Transverse colon (tissue), 4 donors: Measurements from ENCODE around the gene TCTN2. TPM values are rescaled to one million over a fixed set of nuclear protein-coding genes. Genes with fewer than 3 reads are reported as not detected.

Experiments
- DNase-seq: peaks from one replicate; pipeline ENCODE4 v3.0.0-alpha.2; 2019
- H3K27ac ChIP-seq, 4 donors: fragments of 200-600 bp; sonication (generic); 2 replicates each; pipeline ENCODE4 v1.5.1; 2016 to 2018; ENCODE audit warnings: inconsistent platforms in 4 of 4
- H3K27me3 ChIP-seq: fragments of 200-600 bp; sonication (generic); 2 replicates; pipeline ENCODE4 v1.5.1; 2017; ENCODE audit warnings: inconsistent platforms
- H3K36me3 ChIP-seq, 4 donors: fragments of 200-600 bp; sonication (generic); 2 replicates each; pipeline ENCODE4 v1.5.1; 2017 to 2019; ENCODE audit warnings: inconsistent platforms in 4 of 4
- H3K4me1 ChIP-seq, 4 donors: fragments of 200-600 bp; sonication (generic); 2 replicates each; pipeline ENCODE4 v1.5.1; 2017 to 2020; ENCODE audit warnings: inconsistent platforms in 4 of 4
- H3K4me3 ChIP-seq, 4 donors: fragments of 200-600 bp; sonication (generic); 1 replicate in 1 of 4; 2 replicates in 3 of 4; pipeline versions ENCODE4 v1.5.1 to v1.6.1; 2017 to 2019; ENCODE audit warnings: inconsistent platforms in 4 of 4
- H3K9me3 ChIP-seq, 2 donors: fragments of 200-600 bp; sonication (generic); 2 replicates each; pipeline ENCODE4 v1.5.1; 2017 to 2019; ENCODE audit warnings: inconsistent platforms in 2 of 2
- EP300 ChIP-seq: sonication (generic); formaldehyde crosslinking; IDR thresholded peaks from one replicate; pipeline ENCODE4 v1.6.1; 2017; ENCODE audit warnings: antibody characterized with exemption, low read depth
- POLR2A ChIP-seq: fragments of 450-650 bp; IDR thresholded peaks from one replicate; pipeline ENCODE4 v1.6.1; 2016; ENCODE audit warnings: antibody characterized with exemption, mild to moderate bottlenecking, moderate library complexity
- POLR2AphosphoS5 ChIP-seq, 3 donors: sonication (generic); formaldehyde crosslinking; IDR thresholded peaks; one replicate each; pipeline ENCODE4 v1.6.1; 2016; ENCODE audit warnings: antibody characterized with exemption in 3 of 3
- WGBS, 2 donors: methylation state at CpG; one replicate each; pipeline ENCODE4 v1.1.5; 2018; ENCODE audit warnings: low coverage in 1 of 2; 5-methylcytosine and 5-hydroxymethylcytosine counted together
- in situ Hi-C, 4 donors: fragments of 200-750 bp; cut with MboI; loops; one replicate each; pipeline versions ENCODE4 v1.15.0 to v1.15.1; 2017; ENCODE audit warnings: low sequenced_read_pairs in 3 of 4, low pct_ligation_motif_present in 1 of 4, low pct_unique_long_range_greater_than_20kb in 1 of 4
- intact Hi-C: fragments of 100-400 bp; cut with DNase I; formaldehyde crosslinking; loops from one replicate; pipeline ENCODE4 v1.15.1; 2023; ENCODE audit warnings: low total_unique reads
- total RNA-seq, 4 donors: library from RNA; depleted of rRNA; stranded (reverse); fragments of >200 nt; gene quantifications; one replicate each; pipeline ENCODE4 v1.1.0, GENCODE V29; 2016
- TF ChIP-seq, protein P1 (sequence below), 5 experiments: fragments of 200-600 bp in 3 of 5; fragments of 450-650 bp in 2 of 5; sonication (generic) in 3 of 5; IDR thresholded peaks; 1 replicate in 2 of 5; 2 replicates in 3 of 5; pipeline ENCODE4 v1.5.1; 2016 to 2017; ENCODE audit warnings: antibody characterized with exemption in 5 of 5, inconsistent platforms in 3 of 5, mild to moderate bottlenecking in 2 of 5, moderate library complexity in 1 of 5

TCTN2 gene
- total RNA-seq, 4 donors from 2014 or later: 1.00 to 6.3 (median 5.1) TPM

- Histone ChIP-seq H3K36me3 (no peaks in the 10 kb centered on the region), H3K27ac (no peak overlapping the region), H3K4me1 (no peaks in the 10 kb centered on the region), H3K9me3 (no peaks in the 10 kb centered on the region), H3K4me3 (no peak overlapping the region), H3K27me3 (no peaks in the 10 kb centered on the region)
- TF ChIP-seq, protein P1, sequence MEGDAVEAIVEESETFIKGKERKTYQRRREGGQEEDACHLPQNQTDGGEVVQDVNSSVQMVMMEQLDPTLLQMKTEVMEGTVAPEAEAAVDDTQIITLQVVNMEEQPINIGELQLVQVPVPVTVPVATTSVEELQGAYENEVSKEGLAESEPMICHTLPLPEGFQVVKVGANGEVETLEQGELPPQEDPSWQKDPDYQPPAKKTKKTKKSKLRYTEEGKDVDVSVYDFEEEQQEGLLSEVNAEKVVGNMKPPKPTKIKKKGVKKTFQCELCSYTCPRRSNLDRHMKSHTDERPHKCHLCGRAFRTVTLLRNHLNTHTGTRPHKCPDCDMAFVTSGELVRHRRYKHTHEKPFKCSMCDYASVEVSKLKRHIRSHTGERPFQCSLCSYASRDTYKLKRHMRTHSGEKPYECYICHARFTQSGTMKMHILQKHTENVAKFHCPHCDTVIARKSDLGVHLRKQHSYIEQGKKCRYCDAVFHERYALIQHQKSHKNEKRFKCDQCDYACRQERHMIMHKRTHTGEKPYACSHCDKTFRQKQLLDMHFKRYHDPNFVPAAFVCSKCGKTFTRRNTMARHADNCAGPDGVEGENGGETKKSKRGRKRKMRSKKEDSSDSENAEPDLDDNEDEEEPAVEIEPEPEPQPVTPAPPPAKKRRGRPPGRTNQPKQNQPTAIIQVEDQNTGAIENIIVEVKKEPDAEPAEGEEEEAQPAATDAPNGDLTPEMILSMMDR (IDR thresholded peaks at IDR 0.05): no peak
- TF ChIP-seq EP300 (no peak), POLR2AphosphoS5 (IDR thresholded peaks at IDR 0.05) (no peak), POLR2A (no peak)
- WGBS, 2 donors: 87 to 93% methylated on average over 3 of the region's 3 CpGs
- intact Hi-C loops: loop anchor here (5.0 kb wide), 1 partner anchor 1402 kb away; no protein-coding TSS in a partner anchor
- no peak for DNase-seq
- in situ Hi-C loops: no loop called here
Observed at GRCh38 chr12:123683964-123684363, 13.1 kb downstream of the TCTN2 start.

- Histone ChIP-seq H3K27me3 (no peaks in the 10 kb centered on the region), H3K9me3 (no peaks in the 10 kb centered on the region), H3K4me1 (no peaks in the 10 kb centered on the region), H3K4me3 (no peak overlapping the region), H3K27ac (no peak overlapping the region), H3K36me3 (no peaks in the 10 kb centered on the region)
- intact Hi-C loops (no loop called here), in situ Hi-C loops (no loop called here)
- no peak for DNase-seq
- 90 to 97% methylated on average over 6 to 18 of the region's 18 CpGs for WGBS, 2 donors
- no peak for TF ChIP-seq POLR2AphosphoS5 (IDR thresholded peaks at IDR 0.05)
- TF ChIP-seq, protein P1 (IDR thresholded peaks at IDR 0.05): no peak
- TF ChIP-seq EP300: no peak
- no peak for TF ChIP-seq POLR2A
Observed at GRCh38 chr12:123686636-123687190, 15.8 kb downstream of the TCTN2 start.

DNA sequence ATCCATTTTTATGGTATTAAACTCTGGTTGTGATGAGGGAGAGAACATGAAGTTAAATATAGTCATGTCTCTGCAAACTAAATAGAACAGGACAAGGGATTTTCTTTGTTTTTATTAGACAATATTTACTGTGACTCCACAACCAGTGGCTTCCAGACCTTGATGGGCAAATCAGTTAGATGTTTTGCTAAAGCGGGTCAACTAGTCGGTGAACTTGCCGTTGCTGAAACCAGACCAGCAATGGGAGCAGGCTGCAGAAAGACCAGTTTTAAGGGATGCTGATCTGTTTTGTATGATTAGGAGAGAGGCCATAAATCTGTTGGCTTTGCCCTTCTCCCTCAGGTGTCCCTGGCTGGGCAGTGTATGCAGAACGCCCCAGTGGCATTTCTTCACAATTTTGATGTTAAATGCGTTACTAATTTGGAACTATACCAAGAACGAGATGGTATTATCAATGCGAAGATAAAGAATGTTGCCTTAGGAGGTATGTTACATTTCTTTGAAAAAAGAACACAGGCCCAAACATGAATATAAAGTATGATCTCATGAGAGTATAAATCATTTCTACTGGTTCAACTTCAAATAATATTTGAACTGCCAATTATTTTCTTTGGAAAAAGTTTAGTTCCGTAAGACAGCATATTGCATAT lies 19.4 kb downstream of the TCTN2 start:
- H3K27ac ChIP-seq: no peak overlapping the region
- no peak for TF ChIP-seq POLR2AphosphoS5 (IDR thresholded peaks at IDR 0.05)
- no peak for TF ChIP-seq EP300
- TF ChIP-seq POLR2A: no peak
- TF ChIP-seq, protein P1 (IDR thresholded peaks at IDR 0.05): no peak
- intact Hi-C loops (no loop called here), in situ Hi-C loops (no loop called here)
- H3K36me3 ChIP-seq: peaks cover 0 to 3% (median 0%) of the 10 kb centered on the region in 4 donors
- H3K27me3 ChIP-seq: no peaks in the 10 kb centered on the region
- H3K4me3 ChIP-seq: no peak overlapping the region
- H3K9me3 ChIP-seq: no peaks in the 10 kb centered on the region
- 94 to 96% methylated on average over 5 to 8 of the region's 8 CpGs for WGBS, 2 donors
- DNase-seq: no peak
- no peaks in the 10 kb centered on the region for H3K4me1 ChIP-seq

DNA sequence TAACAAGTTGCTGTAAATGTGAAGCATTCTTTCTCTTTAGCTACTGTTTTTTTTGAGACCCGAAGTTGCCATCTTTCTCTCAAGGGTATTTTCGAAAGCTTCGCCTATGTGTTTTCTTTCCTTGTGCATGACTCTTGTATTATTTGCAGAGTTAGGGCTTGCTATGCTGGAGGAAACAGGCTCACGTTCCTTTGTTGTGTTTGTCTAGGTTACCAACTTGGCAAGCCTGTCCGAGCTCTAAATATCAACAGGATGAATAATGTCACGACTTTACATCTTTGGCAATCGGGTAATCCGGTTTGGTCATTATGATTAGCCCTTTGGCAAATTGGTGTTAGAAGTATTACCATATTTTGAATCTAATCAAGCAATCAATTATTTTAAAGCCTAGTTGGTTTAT lies 25.3 kb downstream of the TCTN2 start:
- in situ Hi-C loops (no loop called here), intact Hi-C loops (no loop called here)
- H3K9me3 ChIP-seq: no peaks in the 10 kb centered on the region
- no peak for DNase-seq
- TF ChIP-seq POLR2AphosphoS5 (IDR thresholded peaks at IDR 0.05) (no peak), EP300 (no peak), POLR2A (no peak)
- TF ChIP-seq, protein P1 (IDR thresholded peaks at IDR 0.05): no peak
- H3K36me3 ChIP-seq: peaks cover 0 to 6% (median 0%) of the 10 kb centered on the region in 4 donors
- no peaks in the 10 kb centered on the region for H3K27me3 ChIP-seq
- H3K27ac ChIP-seq: no peak overlapping the region
- H3K4me1 ChIP-seq: no peaks in the 10 kb centered on the region
- WGBS, 2 donors: 56 to 81% methylated on average over 8 of the region's 8 CpGs
- H3K4me3 ChIP-seq: no peak overlapping the region
